Osteocyte (in vitro differentiated cells): ENCODE data around the gene VOPP1. TPM values are rescaled to one million over a fixed set of nuclear protein-coding genes. Genes with fewer than 3 reads are reported as not detected.

Experiments used
- DNase-seq: peaks from one replicate; pipeline ENCODE4 v3.0.0; 2021; ENCODE audit warnings: mixed read lengths; ENCODE audit not compliant: unreplicated experiment; ENCODE audit errors: extremely low spot score
- H3K27ac Mint-ChIP-seq: one replicate; pipeline ENCODE4 v1.8.0; 2021; ENCODE audit warnings: mild to moderate bottlenecking, mixed read lengths; ENCODE audit not compliant: unreplicated experiment
- H3K27me3 Mint-ChIP-seq: one replicate; pipeline ENCODE4 v1.8.0; 2021; ENCODE audit warnings: mixed read lengths; ENCODE audit not compliant: unreplicated experiment
- H3K36me3 Mint-ChIP-seq: one replicate; pipeline ENCODE4 v1.8.0; 2021; ENCODE audit warnings: mixed read lengths; ENCODE audit not compliant: unreplicated experiment
- H3K4me1 Mint-ChIP-seq: one replicate; pipeline ENCODE4 v1.8.0; 2021; ENCODE audit warnings: mixed read lengths; ENCODE audit not compliant: unreplicated experiment
- H3K4me3 Mint-ChIP-seq: one replicate; pipeline ENCODE4 v1.8.0; 2021; ENCODE audit warnings: mild to moderate bottlenecking, moderate library complexity, mixed read lengths; ENCODE audit not compliant: unreplicated experiment
- H3K9me3 Mint-ChIP-seq: one replicate; pipeline ENCODE4 v1.8.0; 2021; ENCODE audit warnings: mixed read lengths; ENCODE audit not compliant: unreplicated experiment
- total RNA-seq: library from RNA; stranded (reverse); gene quantifications from 2 replicates; pipeline ENCODE4 v1.2.1, GENCODE V29; 2021
- TF ChIP-seq, protein P1 (sequence below): fragments of 200-600 bp; sonication (generic); IDR thresholded peaks from 2 replicates; pipeline ENCODE4 v1.5.0; 2021; ENCODE audit warnings: antibody characterized with exemption, mild to moderate bottlenecking, moderate library complexity

The VOPP1 gene
- total RNA-seq, 1 donor from 2014 or later: 86.6 TPM

GRCh38 chr7:55502858-55503440 is 69.4 kb downstream of the VOPP1 start:
- no peak overlapping the region for H3K4me3 Mint-ChIP-seq
- no peak for DNase-seq
- H3K9me3 Mint-ChIP-seq: no peaks in the 10 kb centered on the region
- no peak overlapping the region for H3K27ac Mint-ChIP-seq
- TF ChIP-seq, protein P1, sequence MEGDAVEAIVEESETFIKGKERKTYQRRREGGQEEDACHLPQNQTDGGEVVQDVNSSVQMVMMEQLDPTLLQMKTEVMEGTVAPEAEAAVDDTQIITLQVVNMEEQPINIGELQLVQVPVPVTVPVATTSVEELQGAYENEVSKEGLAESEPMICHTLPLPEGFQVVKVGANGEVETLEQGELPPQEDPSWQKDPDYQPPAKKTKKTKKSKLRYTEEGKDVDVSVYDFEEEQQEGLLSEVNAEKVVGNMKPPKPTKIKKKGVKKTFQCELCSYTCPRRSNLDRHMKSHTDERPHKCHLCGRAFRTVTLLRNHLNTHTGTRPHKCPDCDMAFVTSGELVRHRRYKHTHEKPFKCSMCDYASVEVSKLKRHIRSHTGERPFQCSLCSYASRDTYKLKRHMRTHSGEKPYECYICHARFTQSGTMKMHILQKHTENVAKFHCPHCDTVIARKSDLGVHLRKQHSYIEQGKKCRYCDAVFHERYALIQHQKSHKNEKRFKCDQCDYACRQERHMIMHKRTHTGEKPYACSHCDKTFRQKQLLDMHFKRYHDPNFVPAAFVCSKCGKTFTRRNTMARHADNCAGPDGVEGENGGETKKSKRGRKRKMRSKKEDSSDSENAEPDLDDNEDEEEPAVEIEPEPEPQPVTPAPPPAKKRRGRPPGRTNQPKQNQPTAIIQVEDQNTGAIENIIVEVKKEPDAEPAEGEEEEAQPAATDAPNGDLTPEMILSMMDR: no peak
- H3K36me3 Mint-ChIP-seq: peaks cover 6% of the 10 kb centered on the region
- H3K27me3 Mint-ChIP-seq: no peaks in the 10 kb centered on the region
- H3K4me1 Mint-ChIP-seq: peaks cover 17% of the 10 kb centered on the region

- H3K36me3 Mint-ChIP-seq: peaks cover 6% of the 10 kb centered on the region
Observed at GRCh38 chr7:55502124-55502857, 70.0 kb downstream of the VOPP1 start.

GRCh38 chr7:55501611-55502010 is 70.7 kb downstream of the VOPP1 start:
- DNase-seq: no peak
- H3K36me3 Mint-ChIP-seq: peaks cover 6% of the 10 kb centered on the region
- peaks cover 17% of the 10 kb centered on the region for H3K4me1 Mint-ChIP-seq
- H3K4me3 Mint-ChIP-seq: no peak overlapping the region
- no peaks in the 10 kb centered on the region for H3K9me3 Mint-ChIP-seq
- H3K27me3 Mint-ChIP-seq: no peaks in the 10 kb centered on the region
- TF ChIP-seq, protein P1: no peak
- H3K27ac Mint-ChIP-seq: no peak overlapping the region

More at GRCh38 chr7:55502124-55502857, 70.0 kb downstream of the VOPP1 start:
- Mint-ChIP-seq H3K4me3 (no peak overlapping the region), H3K27ac (no peak overlapping the region), H3K4me1 (peaks cover 17% of the 10 kb centered on the region), H3K27me3 (no peaks in the 10 kb centered on the region), H3K9me3 (no peaks in the 10 kb centered on the region)
- DNase-seq: no peak
- TF ChIP-seq, protein P1: no peak

GRCh38 chr7:55500117-55500756 is 72.1 kb downstream of the VOPP1 start:
- Mint-ChIP-seq H3K4me3 (no peak overlapping the region), H3K27me3 (no peaks in the 10 kb centered on the region), H3K4me1 (peaks cover 11% of the 10 kb centered on the region), H3K9me3 (no peaks in the 10 kb centered on the region), H3K36me3 (peaks cover 14% of the 10 kb centered on the region), H3K27ac (no peak overlapping the region)
- TF ChIP-seq, protein P1: no peak
- DNase-seq: no peak

- no peak overlapping the region for H3K4me3 Mint-ChIP-seq
- DNase-seq: no peak
- H3K4me1 Mint-ChIP-seq: peaks cover 4% of the 10 kb centered on the region
- TF ChIP-seq, protein P1: no peak
- H3K36me3 Mint-ChIP-seq: peaks cover 16% of the 10 kb centered on the region
- no peak overlapping the region for H3K27ac Mint-ChIP-seq
- H3K9me3 Mint-ChIP-seq: no peaks in the 10 kb centered on the region
- H3K27me3 Mint-ChIP-seq: no peaks in the 10 kb centered on the region
Observed at GRCh38 chr7:55499591-55499990, 72.7 kb downstream of the VOPP1 start.
